ENCODE measurements around the gene XPO5.
"Not testable (repeated sequence)": the region's sequence is repeated elsewhere in the genome, so short reads cannot be mapped to it uniquely, and the experiment has no call there.

XPO5 gene

DNA sequence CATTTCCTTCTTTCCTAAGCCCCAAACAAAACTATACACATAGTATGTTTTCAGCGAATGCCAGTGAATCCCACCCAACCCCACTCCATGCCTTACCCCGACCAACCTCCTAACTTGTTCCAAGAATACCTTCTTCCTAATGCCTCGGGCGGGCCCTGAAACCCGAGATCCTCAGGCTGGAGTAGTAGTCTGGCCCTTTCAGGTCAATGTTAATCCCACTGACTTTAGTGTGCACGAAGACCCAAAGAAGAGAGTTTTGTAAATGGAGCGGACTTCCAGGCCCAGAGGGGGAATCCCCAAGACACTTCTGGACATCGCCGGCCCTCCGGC, 59.5 kb downstream of the XPO5 start:
- DNase-seq = no peak

DNA sequence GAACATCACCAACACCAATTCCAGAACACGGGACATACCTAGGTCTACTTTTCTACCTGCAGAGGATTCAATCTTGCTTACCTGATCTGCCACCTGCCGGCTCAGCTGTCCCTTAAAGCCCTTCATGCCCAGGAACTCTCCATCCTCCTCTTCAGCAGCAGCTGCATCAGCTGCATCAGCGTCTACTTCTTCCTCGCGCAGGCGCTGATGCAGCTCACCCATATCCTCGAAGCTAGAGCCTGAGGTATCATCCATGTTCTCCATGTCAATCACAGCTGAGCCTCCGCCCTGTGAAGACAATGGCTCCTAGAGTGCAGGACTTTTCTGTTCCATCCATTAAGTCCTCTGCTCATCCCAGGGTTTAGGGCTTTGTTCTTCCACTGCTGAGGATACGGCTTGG, 60.0 kb downstream of the XPO5 start:
- DNase-seq = no peak

DNA sequence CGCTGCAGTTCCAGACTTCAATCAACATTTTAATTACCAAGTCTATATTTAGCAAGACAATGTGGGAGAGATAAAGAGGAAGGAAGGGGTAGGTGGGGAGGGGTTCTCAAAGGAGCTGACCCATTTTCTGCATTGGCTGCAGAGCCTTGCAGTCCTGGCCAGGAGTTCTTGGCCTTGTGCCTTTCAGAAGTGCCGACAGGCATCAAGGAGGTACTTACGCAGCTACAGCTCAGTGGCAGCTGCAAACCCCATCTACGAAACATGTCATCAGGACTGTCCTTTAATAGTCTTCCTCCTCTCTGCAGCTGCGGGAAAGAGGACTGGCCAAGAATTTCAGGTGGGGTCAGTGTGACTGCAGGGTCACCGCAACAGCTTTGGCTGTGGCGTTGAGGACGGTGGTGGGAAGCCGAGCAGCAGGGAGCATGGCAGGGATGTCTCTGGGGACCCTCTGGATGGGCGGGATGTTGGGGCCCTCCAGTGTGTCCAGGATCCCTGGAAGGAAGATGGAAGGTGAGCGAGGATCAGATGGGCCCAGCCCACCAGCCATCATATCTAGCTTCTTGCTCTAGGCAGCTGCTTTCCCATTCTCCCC, 63.9 kb downstream of the XPO5 start:
- no peak for DNase-seq

DNA sequence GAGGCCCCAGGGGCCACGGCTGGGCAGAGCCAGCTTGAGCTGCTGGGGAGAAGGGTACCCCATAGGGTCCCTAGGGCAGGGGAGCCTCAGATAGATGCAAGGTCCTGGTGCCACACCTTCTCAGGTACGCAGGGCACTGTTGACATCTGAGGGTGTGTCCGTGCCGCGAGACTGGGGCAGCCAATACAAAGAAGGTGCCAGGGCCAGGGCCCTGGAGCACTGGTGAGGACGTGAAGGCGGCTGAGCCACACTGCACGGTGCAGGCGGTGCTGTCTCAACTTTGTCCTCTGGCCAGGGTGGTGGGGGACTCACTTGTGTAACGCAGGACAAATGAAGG, 65.0 kb downstream of the XPO5 start:
- DNase-seq = no peak

DNA sequence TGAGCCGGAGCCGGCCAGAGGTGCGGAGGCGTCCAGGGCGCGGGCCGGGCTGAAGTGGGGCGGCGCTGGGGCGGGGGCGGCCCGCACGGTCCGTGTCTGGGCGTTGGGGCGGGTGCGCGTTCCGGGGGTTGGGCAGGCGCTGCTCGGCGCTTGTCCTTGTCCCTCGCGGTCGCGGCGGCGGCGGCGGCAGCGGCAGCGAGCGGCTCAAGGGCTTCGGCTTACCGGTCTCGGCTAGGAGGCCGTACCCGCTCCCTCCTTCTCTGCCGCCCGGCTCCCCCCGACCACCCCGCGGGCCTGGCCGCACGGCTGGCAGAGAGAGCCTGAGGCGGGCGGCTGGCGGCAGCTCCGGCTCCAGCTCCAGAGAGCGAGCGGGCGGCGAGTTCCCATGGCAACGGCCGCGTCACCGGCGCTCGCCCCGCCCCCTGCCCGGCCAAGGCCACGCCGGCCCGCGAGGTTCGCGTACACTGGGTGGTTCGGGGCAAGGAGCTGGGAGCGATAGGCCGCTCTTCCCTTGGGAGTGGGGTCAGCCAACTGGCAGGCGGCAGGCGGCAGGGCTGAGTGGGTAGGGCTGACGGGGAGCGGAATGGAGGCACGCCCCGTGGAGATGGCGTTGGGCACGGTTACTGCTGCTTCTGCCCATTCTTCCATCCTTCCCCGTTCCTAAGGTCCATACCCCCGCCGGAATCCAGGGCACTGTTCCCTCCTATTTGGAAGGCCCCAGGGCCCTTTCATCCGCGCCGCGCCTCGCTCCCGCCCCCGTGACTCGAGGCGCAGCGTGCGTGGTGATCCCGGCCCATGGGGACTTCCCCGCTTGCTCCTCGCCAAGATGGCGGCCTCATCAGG, 65.6 kb downstream of the XPO5 start, which contains the start of gene LRRC73:
Gene LRRC73, minus strand, starts transcription at position 363 of the 843 bp plus-strand sequence. CDS start 561 bp downstream, outside the sequence.
- peak; percentile 85 for DNase-seq

DNA sequence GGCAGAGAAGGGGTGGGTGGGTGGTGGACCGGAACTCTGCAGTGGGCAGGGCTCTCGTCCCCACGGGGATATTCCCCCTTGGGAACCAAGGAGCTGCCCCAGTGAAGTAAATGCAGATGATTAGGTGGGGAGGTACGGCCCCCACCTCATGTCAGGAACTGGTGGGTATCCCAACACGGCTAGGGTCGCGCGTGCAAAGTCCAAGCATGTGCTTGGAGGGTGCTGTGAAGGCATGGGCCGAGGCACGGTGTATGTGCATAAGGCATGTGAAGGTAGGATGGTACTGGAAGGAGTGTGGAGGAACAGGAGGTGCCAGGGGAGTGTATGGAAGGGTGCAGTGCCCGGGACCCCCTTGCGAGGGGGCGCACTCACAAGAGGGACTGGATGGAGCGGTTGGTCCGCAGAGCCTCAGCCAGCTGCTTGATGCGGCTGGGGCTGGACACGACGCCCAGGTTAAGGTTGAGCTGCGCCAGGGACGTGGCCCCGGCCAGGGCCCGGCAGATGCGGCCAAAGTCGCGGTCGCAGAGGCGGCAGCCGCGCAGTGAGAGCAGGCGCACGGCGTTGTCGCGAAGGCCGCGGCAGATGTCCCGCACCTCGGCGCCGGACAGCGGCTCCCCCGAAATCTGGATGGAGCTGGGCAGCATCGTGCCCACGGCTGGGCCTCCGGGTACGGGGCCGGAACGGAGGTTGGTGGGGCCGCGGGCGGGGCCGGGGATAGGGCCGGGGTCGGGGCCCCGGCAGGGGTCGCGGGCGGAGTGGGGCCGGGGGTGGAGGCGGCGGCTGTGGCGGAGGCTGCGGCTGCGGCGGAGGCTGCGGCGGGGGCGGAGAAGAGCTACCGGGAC, 66.5 kb downstream of the XPO5 start:
- no peak for DNase-seq

DNA sequence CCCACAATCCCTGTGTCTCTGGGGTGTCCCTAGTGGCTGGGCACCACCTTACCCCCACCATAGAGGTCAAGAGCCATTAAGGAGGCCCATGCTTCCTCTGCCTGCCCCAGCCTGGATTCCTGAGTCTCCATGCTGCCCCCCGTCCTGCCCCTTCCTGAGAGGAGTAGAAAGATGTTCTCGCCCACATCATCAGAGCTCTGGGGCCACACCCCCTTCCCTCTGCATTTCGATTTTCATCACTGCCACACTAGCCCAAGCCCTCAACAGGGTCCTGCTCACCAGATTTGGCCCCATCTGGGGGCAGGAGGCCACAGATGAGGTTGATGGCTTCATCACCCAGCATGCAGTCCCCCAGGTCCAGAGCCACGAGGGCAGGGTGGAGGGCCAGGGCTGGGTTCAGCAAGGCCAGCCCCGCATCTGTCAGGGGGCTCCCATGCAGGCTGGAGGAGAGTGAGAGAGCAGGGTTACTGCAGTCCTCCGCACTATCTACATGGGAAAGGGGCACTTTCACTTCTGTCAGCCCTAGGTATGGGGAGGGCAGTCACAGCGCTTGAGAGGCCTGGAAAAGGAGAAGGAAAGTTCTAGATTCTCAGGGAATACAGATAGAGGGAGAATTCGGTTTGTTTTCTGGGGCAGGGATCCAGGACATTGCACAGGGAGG, 67.2 kb downstream of the XPO5 start:
- DNase-seq = no peak

DNA sequence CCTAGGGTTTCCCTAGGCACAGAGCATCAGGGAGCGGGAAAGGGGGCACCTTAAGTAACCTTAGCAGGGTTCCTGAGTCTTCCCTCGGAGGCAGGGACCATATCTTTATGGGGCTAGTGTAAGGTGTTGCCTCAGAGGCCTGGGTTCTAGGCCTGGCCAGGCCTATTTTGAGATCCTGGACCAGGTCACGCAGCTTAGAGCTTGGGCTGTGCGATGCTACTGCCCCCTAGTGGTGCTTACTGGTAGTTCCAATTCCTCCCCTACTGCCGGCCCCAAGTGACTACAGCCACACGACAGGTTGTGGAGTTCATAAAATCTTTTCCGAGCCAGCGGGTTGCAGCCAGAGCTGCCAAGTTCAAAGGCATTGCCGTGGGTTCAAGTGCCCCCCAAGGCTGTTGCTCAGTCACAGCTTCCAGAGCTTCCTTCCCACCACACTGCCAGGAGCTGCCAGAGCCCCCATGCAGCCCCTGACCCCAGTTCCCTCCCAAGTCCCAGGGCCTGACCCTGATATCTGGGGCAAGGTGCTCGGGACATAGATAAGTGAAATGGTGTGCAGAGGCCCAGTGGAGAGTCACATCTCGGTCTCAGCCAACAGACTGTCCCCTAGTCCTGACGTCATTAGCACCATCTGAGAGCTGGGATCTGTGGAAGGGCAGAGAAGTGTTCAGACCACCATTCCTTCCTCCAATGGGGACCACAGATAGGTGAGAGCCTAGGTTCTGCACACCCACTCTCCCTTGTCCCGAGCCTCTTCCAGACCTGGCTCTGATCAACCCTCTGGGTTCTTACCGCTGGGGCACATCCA, 69.0 kb downstream of the XPO5 start:
- DNase-seq = peak; percentile 77

DNA sequence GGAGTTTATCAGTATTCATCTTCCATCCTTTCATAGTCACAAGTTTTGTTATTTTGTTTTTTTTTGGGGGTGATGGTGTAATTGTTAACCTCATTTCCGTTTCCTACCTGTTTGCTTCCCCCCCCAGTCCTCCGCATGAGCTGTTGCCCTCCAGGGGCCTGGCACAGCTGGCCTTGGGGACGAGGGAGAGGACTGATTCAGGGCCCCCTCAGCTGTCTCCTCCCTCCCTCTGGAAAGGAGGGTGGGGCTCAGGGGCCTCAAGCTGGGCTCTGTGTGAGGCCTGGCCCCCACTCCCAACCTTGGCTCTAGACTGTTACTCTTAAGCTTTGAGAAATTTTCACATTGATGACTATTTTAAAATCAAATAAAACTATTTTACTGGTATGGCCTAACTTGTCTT, 69.7 kb downstream of the XPO5 start:
- no peak for DNase-seq

DNA sequence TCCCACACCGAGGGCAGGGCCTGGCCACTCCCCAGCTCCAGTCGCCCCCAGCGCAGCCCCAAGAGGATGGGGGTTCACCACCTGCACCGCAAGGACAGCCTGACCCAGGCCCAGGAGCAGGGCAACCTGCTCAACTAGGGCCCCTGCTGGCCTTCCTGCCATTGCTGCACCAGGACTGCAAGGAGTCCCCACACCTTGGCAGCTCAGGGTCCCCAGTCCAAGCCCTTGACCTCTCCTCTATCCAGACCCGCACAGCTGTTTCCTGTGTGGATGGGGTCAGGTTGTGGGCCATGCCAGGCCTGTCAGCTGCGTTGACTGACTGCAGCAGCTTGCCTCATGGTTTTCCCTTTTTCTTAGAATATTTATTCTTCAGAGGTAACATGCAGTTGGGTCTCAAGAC, 70.1 kb downstream of the XPO5 start:
- no peak for DNase-seq

DNA sequence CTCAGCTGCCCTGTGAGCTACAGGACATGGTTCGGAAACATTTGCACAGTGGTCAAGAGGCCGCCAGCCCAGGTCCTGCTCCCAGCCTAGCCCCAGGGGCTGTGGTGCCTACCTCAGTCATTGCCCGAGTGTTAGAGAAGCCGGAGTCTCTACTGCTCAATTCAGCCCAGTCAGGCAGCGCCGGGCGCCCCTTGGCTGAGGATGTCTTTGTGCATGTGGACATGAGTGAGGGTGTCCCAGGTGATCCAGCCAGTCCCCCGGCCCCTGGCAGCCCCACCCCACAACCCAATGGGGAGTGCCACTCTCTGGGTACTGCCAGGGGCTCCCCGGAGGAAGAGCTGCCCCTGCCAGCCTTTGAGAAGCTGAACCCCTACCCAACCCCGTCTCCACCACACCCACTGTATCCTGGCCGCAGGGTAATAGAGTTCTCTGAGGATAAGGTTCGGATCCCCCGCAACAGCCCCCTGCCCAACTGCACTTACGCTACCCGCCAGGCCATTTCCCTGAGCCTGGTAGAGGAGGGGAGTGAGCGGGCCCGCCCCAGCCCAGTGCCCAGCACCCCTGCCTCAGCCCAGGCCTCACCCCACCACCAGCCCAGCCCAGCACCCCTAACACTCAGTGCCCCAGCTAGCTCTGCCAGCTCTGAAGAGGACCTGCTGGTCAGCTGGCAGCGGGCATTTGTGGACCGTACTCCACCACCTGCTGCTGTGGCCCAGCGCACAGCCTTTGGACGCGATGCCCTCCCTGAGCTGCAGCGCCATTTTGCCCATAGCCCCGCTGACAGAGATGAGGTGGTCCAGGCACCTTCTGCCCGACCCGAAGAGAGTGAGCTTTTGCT, 70.9 kb downstream of the XPO5 start:
- no peak for DNase-seq

DNA sequence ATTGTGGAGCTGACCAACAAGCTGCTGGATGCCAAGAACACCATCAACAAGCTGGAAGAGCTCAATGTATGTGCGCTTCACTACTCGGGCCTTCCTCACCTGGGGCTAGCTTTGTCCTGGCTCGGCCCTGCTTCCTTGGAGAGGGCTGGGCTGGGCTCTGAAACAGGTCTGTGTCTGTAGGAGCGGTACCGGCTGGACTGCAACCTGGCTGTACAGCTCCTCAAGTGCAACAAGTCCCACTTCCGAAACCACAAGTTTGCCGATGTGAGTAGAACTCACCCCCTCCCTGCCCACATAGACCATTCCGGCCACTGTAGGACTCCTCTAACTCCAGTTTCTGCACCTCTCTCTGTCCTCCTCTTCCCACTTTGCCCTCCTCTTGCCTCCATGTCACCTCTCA, 72.4 kb downstream of the XPO5 start:
- no peak for DNase-seq

DNA sequence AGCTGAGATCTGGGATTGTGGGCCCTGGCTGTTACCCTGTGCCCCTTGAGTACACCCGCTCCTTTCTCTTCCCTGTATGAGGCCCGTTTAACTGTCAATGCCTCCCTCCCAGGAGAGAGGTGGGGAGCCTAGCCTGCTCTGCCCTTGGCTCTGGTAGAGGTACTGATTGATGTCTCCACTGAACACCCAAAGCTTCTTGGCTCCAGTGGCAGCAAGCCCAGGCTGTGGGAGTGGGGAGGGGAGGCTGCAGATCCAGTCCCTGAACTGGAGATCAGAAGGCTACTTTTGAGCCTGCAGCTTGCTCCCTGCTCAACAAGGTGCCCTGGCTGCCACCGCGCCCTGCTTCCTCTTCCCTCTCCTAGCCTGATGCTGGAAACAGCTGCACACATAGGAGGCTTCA, 73.2 kb downstream of the XPO5 start:
- DNase-seq = no peak

DNA sequence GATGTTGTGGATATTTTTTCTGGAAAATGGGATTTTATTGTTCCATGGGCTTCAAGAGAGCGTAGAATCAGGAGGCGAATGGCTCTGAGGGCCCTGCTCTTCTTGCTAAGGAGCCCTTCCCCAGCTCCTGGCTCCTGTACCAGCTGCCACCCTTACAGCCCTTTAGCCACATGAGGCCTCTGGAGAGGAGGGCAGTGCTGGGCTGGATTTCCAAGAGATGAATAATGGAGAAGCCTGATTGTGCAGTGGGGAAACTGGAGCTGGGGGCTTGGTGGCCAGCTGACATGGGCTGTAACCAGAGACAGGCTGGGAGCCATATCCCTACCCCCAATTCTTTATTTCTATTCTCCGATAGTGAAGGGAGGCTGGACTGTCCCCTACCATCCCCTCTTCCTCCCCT, 74.9 kb downstream of the XPO5 start:
- no peak for DNase-seq

DNA sequence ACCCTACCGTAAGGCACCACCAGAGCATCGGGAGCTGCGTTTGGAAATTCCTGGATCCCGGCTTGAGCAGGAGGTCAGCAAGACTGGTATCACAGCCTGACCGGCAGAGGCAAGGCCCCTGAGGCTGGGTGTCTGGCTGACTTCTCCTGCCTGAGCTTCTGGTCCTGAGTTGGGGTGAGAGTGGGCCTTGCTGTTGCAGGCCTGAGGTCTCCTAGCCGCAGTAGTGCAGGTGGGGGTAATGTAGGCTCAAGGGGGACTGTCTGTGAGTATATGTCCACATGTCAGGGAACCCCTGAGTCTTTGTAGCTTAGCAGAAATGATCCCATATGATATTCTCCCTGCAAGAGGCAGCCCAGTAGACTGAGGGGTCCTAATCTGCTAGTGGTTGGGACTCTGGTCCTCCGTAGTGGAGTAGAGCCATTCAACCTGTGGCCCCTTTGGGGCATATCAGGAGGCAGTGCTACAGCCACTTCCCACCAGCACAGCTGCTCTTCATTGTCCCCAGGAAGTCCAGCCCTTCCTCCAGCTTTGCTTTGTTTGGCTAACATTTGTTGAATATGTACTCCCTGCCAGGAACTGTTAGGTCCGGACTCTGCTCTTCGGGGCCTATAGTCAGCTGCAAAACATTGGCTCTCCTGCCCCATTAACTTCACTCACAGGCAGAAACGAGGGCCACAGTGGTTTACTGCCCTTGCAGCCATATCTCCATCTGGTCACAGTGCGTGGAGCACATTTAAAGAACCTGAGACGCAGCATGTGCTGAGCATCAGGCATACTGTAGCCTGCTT, 76.6 kb downstream of the XPO5 start:
- no peak for DNase-seq

DNA sequence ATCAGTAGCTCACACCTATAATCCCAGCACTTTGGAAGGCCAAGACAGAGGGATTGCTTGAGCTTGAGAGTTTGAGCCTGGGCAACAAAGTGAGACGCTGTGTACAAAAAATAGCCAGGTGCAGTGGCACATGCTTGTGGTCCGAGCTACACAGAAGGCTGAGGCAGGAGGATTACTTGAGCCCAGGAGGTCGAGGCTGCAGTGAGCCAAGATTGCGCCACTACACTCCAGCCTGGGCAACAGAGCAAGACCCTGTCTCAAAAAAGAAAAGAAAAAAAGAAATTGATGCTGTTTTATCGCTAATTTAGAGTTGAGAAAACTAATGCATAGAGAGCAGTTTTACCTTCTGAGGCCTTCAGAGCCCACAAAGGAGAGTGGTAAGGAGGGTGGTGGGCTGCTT, 77.5 kb downstream of the XPO5 start:
- not testable (repeated sequence) for DNase-seq

DNA sequence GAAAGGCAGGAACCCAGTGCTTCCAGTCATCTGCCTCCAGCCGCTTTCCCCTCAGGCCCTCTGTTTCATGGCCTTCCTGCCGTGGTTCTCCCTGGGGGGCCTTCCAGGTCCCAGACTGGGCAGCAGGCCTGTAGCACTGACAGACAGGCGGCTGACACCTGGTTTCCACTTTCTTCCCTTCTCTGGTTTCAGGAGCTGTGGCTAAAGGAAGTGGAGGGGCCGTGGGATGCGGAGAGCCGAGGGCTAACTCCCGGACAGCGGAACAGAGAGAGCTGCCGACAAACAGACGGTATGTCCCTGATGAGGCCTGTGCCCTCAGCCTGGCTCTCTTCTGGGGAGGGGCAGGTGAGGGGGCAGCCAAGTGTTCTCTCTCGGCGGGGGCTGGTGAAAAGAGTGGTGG, 78.1 kb downstream of the XPO5 start:
- DNase-seq = no peak

DNA sequence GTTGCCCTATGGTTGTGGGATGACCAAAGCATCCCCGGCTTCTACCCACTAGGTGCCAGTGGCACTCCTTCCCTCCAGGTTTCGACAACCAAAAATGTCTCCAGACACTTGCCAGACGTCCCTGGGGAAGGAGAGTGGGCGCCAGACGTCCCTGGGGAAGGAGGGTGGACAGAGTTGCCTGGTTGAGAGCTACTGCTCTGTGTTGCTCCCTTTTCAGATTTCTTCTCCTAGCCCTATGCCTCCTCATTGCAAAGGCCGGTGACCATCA, 78.8 kb downstream of the XPO5 start:
- DNase-seq = no peak

DNA sequence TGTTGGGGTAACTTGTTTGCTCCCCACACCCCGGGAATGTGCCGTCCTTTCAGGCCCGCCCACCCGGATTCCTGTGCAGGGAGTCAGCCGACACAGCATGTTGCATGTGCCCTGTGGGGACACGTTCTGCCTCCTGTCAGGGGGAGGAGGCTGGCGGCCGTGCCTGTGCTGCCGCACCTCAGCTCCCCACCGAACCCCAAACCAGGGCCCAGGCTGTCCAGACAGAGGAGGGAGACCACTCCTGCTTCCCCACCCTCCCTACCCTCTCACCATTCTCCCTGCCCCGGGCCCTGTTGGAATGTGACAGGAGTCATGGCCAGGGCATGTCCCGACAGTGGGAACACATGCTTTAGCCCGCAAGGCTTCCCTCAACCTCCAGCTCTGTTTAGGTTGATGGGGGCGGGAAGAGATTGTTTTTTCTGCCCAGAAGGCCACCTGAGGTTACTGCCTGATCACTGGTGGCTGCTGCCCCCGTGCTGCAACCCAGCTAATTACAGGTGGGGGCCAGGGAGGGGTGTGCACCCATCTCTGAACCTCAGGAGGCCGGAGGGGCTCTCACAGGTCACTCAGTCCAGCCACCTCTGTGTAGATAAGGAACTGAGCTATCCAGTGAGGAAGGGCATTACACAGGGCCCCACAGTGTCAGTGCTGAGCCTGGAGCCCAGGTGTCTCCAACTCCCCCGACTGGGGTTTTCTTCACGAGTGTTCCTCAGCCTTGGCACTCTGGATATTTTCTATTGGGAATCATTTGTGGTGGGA, 79.3 kb downstream of the XPO5 start:
- no peak for DNase-seq

DNA sequence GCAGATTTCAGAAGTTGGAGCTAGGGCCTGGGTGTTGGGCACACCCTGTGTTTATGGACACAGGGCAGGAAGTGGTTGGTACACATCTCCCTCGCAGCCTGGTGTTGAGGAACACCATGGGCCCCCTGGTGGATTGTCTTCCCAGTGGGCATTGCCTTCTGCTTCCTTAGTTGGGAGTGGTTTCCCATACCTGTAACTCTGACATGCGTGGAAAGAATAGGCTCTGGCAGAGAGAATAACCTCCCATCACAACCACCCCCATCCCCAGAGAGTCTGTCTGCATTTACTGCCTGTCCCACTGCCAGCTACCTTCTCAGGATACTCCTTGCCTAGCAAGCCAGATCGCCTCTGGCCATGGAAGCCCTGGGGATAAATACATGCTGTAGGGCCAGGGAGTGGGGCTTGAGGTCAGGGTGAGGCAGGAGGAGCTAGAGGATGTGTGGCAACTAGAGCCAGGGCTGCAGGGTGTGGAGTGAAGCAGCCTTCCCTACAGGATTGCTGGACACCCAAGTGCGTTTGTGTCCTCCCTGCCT, 80.4 kb downstream of the XPO5 start:
- no peak for DNase-seq
